HEK293 (cell line): ENCODE results near the gene MRPL9.

ENCODE experiments used
- AEBP2 ChIP-seq: fragments of 450-650 bp; formaldehyde crosslinking; IDR thresholded peaks from 2 replicates; pipeline ENCODE4 v1.5.1; 2016; ENCODE audit warnings: missing biosample characterization, missing genetic modification characterization, borderline replicate concordance
- CTCF ChIP-seq: fragments of 450-650 bp; formaldehyde crosslinking; IDR thresholded peaks from 2 replicates; pipeline ENCODE4 v1.5.1; 2016; ENCODE audit warnings: missing biosample characterization, missing genetic modification characterization
- HIC1 ChIP-seq: fragments of 450-650 bp; formaldehyde crosslinking; IDR thresholded peaks from 2 replicates; pipeline ENCODE4 v1.5.1; 2016; ENCODE audit warnings: missing biosample characterization, missing genetic modification characterization
- KLF17 ChIP-seq: fragments of 450-650 bp; formaldehyde crosslinking; IDR thresholded peaks from 2 replicates; pipeline ENCODE4 v1.5.1; 2016; ENCODE audit warnings: missing biosample characterization, missing genetic modification characterization
- PRDM1 ChIP-seq: fragments of 450-650 bp; formaldehyde crosslinking; IDR thresholded peaks from 2 replicates; pipeline ENCODE4; 2016; ENCODE audit warnings: missing biosample characterization, missing genetic modification characterization
- RBAK ChIP-seq: fragments of 450-650 bp; formaldehyde crosslinking; IDR thresholded peaks from 2 replicates; pipeline ENCODE4 v1.5.1; 2016; ENCODE audit warnings: missing biosample characterization, missing genetic modification characterization
- YY2 ChIP-seq: fragments of 450-650 bp; formaldehyde crosslinking; IDR thresholded peaks from 2 replicates; pipeline ENCODE4 v1.5.1; 2016; ENCODE audit warnings: missing biosample characterization, missing genetic modification characterization
- ZBTB17 ChIP-seq: fragments of 450-650 bp; formaldehyde crosslinking; IDR thresholded peaks from 2 replicates; pipeline ENCODE4 v1.5.1; 2016; ENCODE audit warnings: missing biosample characterization, missing genetic modification characterization
- ZBTB20 ChIP-seq: fragments of 450-650 bp; formaldehyde crosslinking; IDR thresholded peaks from 2 replicates; pipeline ENCODE4 v1.5.1; 2016; ENCODE audit warnings: missing biosample characterization, missing genetic modification characterization
- ZBTB44 ChIP-seq: fragments of 450-650 bp; IDR thresholded peaks from 2 replicates; pipeline ENCODE4 v1.5.1; 2018; ENCODE audit warnings: missing biosample characterization, mild to moderate bottlenecking, missing genetic modification characterization
- ZNF133 ChIP-seq: fragments of 450-650 bp; formaldehyde crosslinking; IDR thresholded peaks from 2 replicates; pipeline ENCODE4 v1.5.1; 2016; ENCODE audit warnings: missing biosample characterization, missing genetic modification characterization
- ZNF23 ChIP-seq: fragments of 450-650 bp; formaldehyde crosslinking; IDR thresholded peaks from 2 replicates; pipeline ENCODE4 v1.5.1; 2016; ENCODE audit warnings: missing biosample characterization, missing genetic modification characterization, borderline replicate concordance
- ZNF274 ChIP-seq, 2 experiments: fragments of 200-500 bp in 1 of 2; fragments of 450-650 bp in 1 of 2; sonication (Bioruptor generic) in 1 of 2; formaldehyde crosslinking in 1 of 2; IDR thresholded peaks; 2 replicates each; pipeline versions ENCODE4 v1.5.1 to v1.6.1; 2014 to 2016; ENCODE audit warnings: borderline replicate concordance in 1 of 2, inconsistent platforms in 1 of 2, low read length in 1 of 2, missing biosample characterization in 1 of 2, missing genetic modification characterization in 1 of 2
- ZNF292 ChIP-seq: fragments of 450-650 bp; formaldehyde crosslinking; IDR thresholded peaks from 2 replicates; pipeline ENCODE4 v1.5.1; 2016; ENCODE audit warnings: low read depth, missing biosample characterization, missing genetic modification characterization, borderline replicate concordance
- ZNF311 ChIP-seq: fragments of 450-650 bp; formaldehyde crosslinking; IDR thresholded peaks from 2 replicates; pipeline ENCODE4 v1.5.1; 2017; ENCODE audit warnings: missing biosample characterization, missing genetic modification characterization, borderline replicate concordance
- ZNF416 ChIP-seq: fragments of 450-650 bp; formaldehyde crosslinking; IDR thresholded peaks from 2 replicates; pipeline ENCODE4 v1.5.1; 2016; ENCODE audit warnings: missing biosample characterization, missing genetic modification characterization
- ZNF501 ChIP-seq: fragments of 450-650 bp; formaldehyde crosslinking; IDR thresholded peaks from 2 replicates; pipeline ENCODE4 v1.5.1; 2016; ENCODE audit warnings: missing biosample characterization, missing genetic modification characterization
- ZNF521 ChIP-seq: fragments of 450-650 bp; formaldehyde crosslinking; IDR thresholded peaks from 2 replicates; pipeline ENCODE4 v1.5.1; 2017; ENCODE audit warnings: missing biosample characterization, mild to moderate bottlenecking, missing genetic modification characterization
- ZNF621 ChIP-seq: fragments of 450-650 bp; formaldehyde crosslinking; IDR thresholded peaks from 2 replicates; pipeline ENCODE4 v1.5.1; 2017; ENCODE audit warnings: missing biosample characterization, missing genetic modification characterization
- ZNF639 ChIP-seq: fragments of 450-650 bp; formaldehyde crosslinking; IDR thresholded peaks from 2 replicates; pipeline ENCODE4 v1.5.1; 2016; ENCODE audit warnings: missing biosample characterization, missing genetic modification characterization
- ZNF654 ChIP-seq: fragments of 450-650 bp; formaldehyde crosslinking; IDR thresholded peaks from 2 replicates; pipeline ENCODE4 v1.5.1; 2016; ENCODE audit warnings: low read depth, missing biosample characterization, missing genetic modification characterization
- ZNF658 ChIP-seq: fragments of 450-650 bp; formaldehyde crosslinking; IDR thresholded peaks from 2 replicates; pipeline ENCODE4; 2016; ENCODE audit warnings: missing biosample characterization, missing genetic modification characterization
- ZNF701 ChIP-seq: fragments of 450-650 bp; formaldehyde crosslinking; IDR thresholded peaks from 2 replicates; pipeline ENCODE4 v1.5.1; 2016; ENCODE audit warnings: missing biosample characterization, missing genetic modification characterization
- ZNF768 ChIP-seq: fragments of 450-650 bp; formaldehyde crosslinking; IDR thresholded peaks from 2 replicates; pipeline ENCODE4 v1.5.1; 2018; ENCODE audit warnings: missing biosample characterization, mild to moderate bottlenecking, missing genetic modification characterization
- ZNF830 ChIP-seq: fragments of 450-650 bp; IDR thresholded peaks from 2 replicates; pipeline ENCODE4 v1.5.0; 2018; ENCODE audit warnings: missing biosample characterization, missing genetic modification characterization, low read depth, mild to moderate bottlenecking, moderate library complexity
- ZNF837 ChIP-seq: fragments of 450-650 bp; formaldehyde crosslinking; IDR thresholded peaks from 2 replicates; pipeline ENCODE4 v1.5.1; 2016; ENCODE audit warnings: missing biosample characterization, missing genetic modification characterization
- ZSCAN16 ChIP-seq: fragments of 450-650 bp; formaldehyde crosslinking; IDR thresholded peaks from 2 replicates; pipeline ENCODE4 v1.5.1; 2016; ENCODE audit warnings: missing biosample characterization, missing genetic modification characterization
- ZSCAN23 ChIP-seq: fragments of 450-650 bp; formaldehyde crosslinking; IDR thresholded peaks from 2 replicates; pipeline ENCODE4 v1.5.1; 2016; ENCODE audit warnings: missing biosample characterization, missing genetic modification characterization

Gene MRPL9

GRCh38 chr1:151762941-151763921 is at the start of gene MRPL9 (continued):
- no peak for TF ChIP-seq ZNF133
- TF ChIP-seq ZNF292 (tag by site-specific recombination) = no peak
- no peak for TF ChIP-seq ZNF311 (tag by site-specific recombination)
- no peak for TF ChIP-seq ZNF621 (tag by site-specific recombination)
- TF ChIP-seq ZNF501 = peak; percentile 73
- peak; percentile 79 for TF ChIP-seq ZBTB17
- TF ChIP-seq RBAK = no peak
- TF ChIP-seq HIC1 (tag by site-specific recombination) = no peak
- no peak for TF ChIP-seq ZNF768
- peak; percentile 46; the same call in 1 of the 2 replicates for TF ChIP-seq ZBTB20 (tag by site-specific recombination)
- TF ChIP-seq ZNF701 (tag by site-specific recombination) = no peak
- no peak for TF ChIP-seq ZBTB44 (tag by site-specific recombination)
- peak; percentile 92 for TF ChIP-seq PRDM1 (tag by site-specific recombination)
- TF ChIP-seq ZNF658 (tag by site-specific recombination) = no peak
- no peak for TF ChIP-seq AEBP2 (tag by site-specific recombination)
- no peak for TF ChIP-seq ZNF521 (tag by site-specific recombination)
- TF ChIP-seq ZNF837 = no peak
- TF ChIP-seq ZNF830 (tag by site-specific recombination) = no peak
- TF ChIP-seq KLF17 (tag by site-specific recombination) = peak; percentile 47
- TF ChIP-seq YY2 = peak; percentile 95
- TF ChIP-seq ZNF274 (IDR thresholded peaks at IDR 0.05; ENCODE audit: low read length) = no peak
- TF ChIP-seq ZNF274 (tag by site-specific recombination; IDR thresholded peaks at IDR 0.05; ENCODE audit: borderline replicate concordance) = no peak
- no peak for TF ChIP-seq ZSCAN23 (tag by site-specific recombination)
- TF ChIP-seq ZNF23 (tag by site-specific recombination) = no peak
- no peak for TF ChIP-seq ZSCAN16 (tag by site-specific recombination)
- TF ChIP-seq ZNF639 (tag by site-specific recombination) = peak; percentile 66
- no peak for TF ChIP-seq CTCF
- TF ChIP-seq ZNF654 (tag by site-specific recombination) = no peak
- no peak for TF ChIP-seq ZNF416 (tag by site-specific recombination)
